Right lobe of liver (tissue), 4 donors: ENCODE data around the gene RAD50.

Experiments
- CTCF ChIP-seq, 4 donors: fragments of 200-600 bp in 3 of 4; fragments of 450-650 bp in 1 of 4; IDR thresholded peaks; one replicate each; pipeline versions ENCODE4 v1.5.1 to v1.8.0; 2016 to 2022; ENCODE audit warnings: antibody characterized with exemption in 4 of 4, mild to moderate bottlenecking in 2 of 4
- POLR2A ChIP-seq: fragments of 450-650 bp; IDR thresholded peaks from one replicate; pipeline ENCODE4 v1.6.1; 2017; ENCODE audit warnings: antibody characterized with exemption, mild to moderate bottlenecking
- donor health status: DM: no; HTN: no; CAD: no.
- donor health status: DM: no; HTN: no; CAD: no.
- donor health status: DM: no; HTN: yes; CAD: no.

- no peak for TF ChIP-seq CTCF (IDR thresholded peaks at IDR 0.05)
- no peak for TF ChIP-seq POLR2A
Observed at GRCh38 chr5:132647473-132647872, 90.7 kb downstream of the RAD50 start.
